IMR-90 (cell line): ENCODE results near the gene GPT2.

ENCODE experiments used
- CEBPB ChIP-seq: IDR thresholded peaks from 2 replicates; pipeline ENCODE4 v1.6.1; 2012; ENCODE audit warnings: low read depth, low read length, improper control_type of control experiment
- CTCF ChIP-seq: conservative IDR thresholded peaks from 2 replicates; pipeline ENCODE4 v1.5.1; 2012; ENCODE audit warnings: mild to moderate bottlenecking, low read depth, low read length, improper control_type of control experiment
- FOS ChIP-seq: fragments of 150-350 bp; IDR thresholded peaks from 2 replicates; pipeline ENCODE4 v1.6.1; 2016; ENCODE audit warnings: low read depth, low read length
- MAFK ChIP-seq: IDR thresholded peaks from 2 replicates; pipeline ENCODE4 v1.6.1; 2012; ENCODE audit warnings: low read depth, low read length, improper control_type of control experiment
- MAZ ChIP-seq: IDR thresholded peaks from 2 replicates; pipeline ENCODE4 v1.6.1; 2012; ENCODE audit warnings: low read depth, mild to moderate bottlenecking, low read length, improper control_type of control experiment, moderate library complexity, borderline replicate concordance
- MXI1 ChIP-seq: IDR thresholded peaks from 2 replicates; pipeline ENCODE4 v1.6.1; 2012; ENCODE audit warnings: low read depth, mild to moderate bottlenecking, low read length, moderate library complexity, borderline replicate concordance
- NFE2L2 ChIP-seq: fragments of 150-350 bp; IDR thresholded peaks from 2 replicates; pipeline ENCODE4 v1.6.1; 2016; ENCODE audit warnings: low read depth, mild to moderate bottlenecking, low read length
- POLR2A ChIP-seq: IDR thresholded peaks from 2 replicates; pipeline ENCODE4 v1.6.1; 2012; ENCODE audit warnings: mild to moderate bottlenecking, low read depth, low read length
- RAD21 ChIP-seq: IDR thresholded peaks from 2 replicates; pipeline ENCODE4 v1.6.1; 2012; ENCODE audit warnings: low read length, improper control_type of control experiment
- RCOR1 ChIP-seq: IDR thresholded peaks from 2 replicates; pipeline ENCODE4 v1.6.1; 2012; ENCODE audit warnings: mild to moderate bottlenecking, low read length, improper control_type of control experiment; ENCODE audit not compliant: insufficient replicate concordance
- RFX5 ChIP-seq: IDR thresholded peaks from 2 replicates; pipeline ENCODE4 v1.8.0; 2012; ENCODE audit warnings: low read depth, mild to moderate bottlenecking, low read length, moderate library complexity
- TF ChIP-seq, protein P1 (sequence below): fragments of 150-350 bp; IDR thresholded peaks from 2 replicates; pipeline ENCODE4 v1.6.1; 2017; ENCODE audit warnings: mild to moderate bottlenecking, antibody characterized with exemption, low read length, low read depth
- TF ChIP-seq, protein P2 (sequence below): fragments of 150-350 bp; IDR thresholded peaks from 2 replicates; pipeline ENCODE4 v1.6.1; 2016; ENCODE audit warnings: low read depth, mild to moderate bottlenecking, low read length, moderate library complexity, borderline replicate concordance

GRCh38 chr16:46947900-46948547 lies 63.9 kb downstream of the GPT2 start:
- TF ChIP-seq CTCF: peak; percentile 67
- TF ChIP-seq, protein P1, sequence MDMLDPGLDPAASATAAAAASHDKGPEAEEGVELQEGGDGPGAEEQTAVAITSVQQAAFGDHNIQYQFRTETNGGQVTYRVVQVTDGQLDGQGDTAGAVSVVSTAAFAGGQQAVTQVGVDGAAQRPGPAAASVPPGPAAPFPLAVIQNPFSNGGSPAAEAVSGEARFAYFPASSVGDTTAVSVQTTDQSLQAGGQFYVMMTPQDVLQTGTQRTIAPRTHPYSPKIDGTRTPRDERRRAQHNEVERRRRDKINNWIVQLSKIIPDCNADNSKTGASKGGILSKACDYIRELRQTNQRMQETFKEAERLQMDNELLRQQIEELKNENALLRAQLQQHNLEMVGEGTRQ: no peak
- no peak for TF ChIP-seq NFE2L2
- TF ChIP-seq MAZ: no peak
- TF ChIP-seq RAD21: peak; percentile 73
- TF ChIP-seq POLR2A: no peak
- TF ChIP-seq RFX5: no peak
- TF ChIP-seq, protein P2, sequence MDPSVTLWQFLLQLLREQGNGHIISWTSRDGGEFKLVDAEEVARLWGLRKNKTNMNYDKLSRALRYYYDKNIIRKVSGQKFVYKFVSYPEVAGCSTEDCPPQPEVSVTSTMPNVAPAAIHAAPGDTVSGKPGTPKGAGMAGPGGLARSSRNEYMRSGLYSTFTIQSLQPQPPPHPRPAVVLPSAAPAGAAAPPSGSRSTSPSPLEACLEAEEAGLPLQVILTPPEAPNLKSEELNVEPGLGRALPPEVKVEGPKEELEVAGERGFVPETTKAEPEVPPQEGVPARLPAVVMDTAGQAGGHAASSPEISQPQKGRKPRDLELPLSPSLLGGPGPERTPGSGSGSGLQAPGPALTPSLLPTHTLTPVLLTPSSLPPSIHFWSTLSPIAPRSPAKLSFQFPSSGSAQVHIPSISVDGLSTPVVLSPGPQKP: no peak
- no peak for TF ChIP-seq RCOR1
- TF ChIP-seq MAFK: no peak
- no peak for TF ChIP-seq MXI1
- TF ChIP-seq CEBPB: no peak
- TF ChIP-seq FOS: no peak
